Suppressor macrophage (primary cell): ENCODE data around the gene JAM3.

Experiments used
- DNase-seq, 4 experiments: peaks; one replicate each; pipeline ENCODE4 v3.0.0-alpha.2; 2020 to 2022

The JAM3 gene

GRCh38 chr11:134039726-134040385, 29.0 kb upstream of the JAM3 start:
- DNase-seq, result no peak

DNA sequence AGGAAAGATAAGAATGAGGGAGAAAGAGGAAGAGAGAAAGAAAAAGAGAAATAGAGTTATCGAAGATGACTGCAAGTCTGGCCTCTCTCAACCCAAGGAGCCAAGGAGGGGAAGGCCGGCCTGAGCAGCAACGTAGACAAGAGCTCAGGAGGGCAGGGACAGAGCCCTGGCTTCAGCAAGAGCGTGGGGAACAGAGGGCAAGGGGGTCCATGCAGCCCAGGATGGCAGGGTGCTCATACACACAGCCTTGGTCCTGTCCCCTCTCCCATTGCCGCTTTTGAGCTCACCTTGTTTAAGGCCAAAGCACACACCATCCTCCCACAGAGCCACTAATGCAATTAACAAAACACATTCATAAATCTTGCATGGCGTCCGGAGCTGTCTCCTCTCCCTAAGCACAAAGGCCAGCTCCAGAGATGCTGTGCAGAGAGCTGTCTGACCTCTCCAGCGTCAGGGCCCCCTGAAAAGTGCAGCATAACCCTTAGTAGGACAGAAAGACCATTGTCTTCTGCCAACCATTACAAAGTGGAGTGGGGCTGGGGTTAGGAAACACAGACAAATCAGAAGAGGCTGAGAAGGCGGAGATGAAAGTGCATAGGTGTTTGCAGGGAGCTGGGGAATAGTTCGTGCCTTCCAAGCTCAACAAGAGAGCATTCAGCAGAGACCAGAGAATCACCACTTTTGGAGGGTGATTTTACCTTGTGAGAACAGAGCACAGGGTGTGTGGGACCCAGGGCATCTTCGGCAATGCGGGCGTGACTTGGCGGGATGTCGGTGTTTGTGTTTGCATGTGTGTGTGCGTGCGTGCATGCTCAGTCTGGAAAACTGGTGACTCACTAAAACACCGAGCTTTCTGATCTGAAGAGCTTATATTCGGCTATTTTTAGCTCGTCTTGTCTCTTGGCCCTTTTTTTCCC, 28.2 kb upstream of the JAM3 start:
- DNase-seq, result no peak

DNA sequence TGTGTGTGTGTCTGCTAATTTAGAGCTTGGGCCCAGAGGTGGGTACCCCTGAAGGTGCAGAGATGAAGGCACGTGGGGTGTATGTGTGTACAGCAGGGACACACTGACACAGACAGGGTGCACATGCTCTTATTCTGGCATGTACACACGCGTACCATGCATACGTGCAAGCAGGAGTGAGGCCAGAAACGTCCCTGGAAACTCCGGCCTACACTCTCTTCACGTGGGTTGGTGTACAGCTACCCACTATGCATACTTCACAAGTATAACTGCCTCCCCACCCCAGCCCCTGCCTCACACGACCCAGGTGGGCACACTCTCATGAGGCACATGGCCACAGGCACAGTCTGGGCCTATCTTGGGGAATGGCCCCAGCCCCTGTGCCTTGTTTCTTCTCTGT, 27.5 kb upstream of the JAM3 start:
- no peak for DNase-seq

DNA sequence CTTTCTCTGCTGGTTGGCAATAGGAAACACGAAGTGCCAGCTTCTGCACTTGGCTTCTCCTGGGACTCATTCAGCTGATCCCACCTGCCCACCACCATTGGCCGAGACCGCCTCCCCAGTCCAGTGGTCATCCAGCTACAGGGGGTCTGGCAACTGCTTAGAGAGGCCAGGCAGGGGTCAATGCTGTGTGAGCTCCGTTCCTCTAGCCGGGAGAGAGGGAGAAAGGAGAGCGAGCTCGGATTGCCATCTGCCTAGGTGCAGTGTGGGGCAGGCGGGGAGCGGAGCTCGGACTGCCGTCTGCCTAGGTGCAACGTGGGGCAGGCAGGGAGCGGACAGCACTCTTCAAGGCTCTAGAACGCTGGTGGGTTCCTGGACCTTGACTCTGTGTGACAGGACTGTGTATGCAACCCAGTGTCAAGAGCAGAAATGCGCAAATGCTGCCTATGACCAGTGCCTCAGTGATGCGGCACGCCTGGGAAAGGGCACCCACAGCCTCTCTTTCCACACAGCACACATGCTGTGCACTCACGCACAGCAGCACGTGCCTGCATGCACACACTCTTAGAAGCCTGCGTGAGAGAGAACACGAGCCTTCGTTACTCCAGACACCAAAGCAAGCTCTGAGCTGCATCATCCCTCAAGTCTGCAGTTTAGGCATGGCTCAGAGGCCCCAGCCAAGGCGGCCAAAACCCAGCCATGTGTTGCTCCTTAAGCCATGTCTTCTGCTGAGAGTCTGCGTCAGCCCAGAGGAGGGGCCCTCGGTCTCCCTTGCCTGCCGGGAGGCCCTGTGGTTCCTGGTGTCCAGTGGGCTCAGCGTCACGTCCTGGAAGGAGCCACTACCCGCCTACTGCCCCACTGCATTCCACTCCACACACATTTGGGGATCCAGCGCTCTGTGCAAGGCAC, 26.8 kb upstream of the JAM3 start:
- no peak for DNase-seq

- no peak for DNase-seq
These were observed 25.0 kb upstream of the JAM3 start for GRCh38 chr11:134043821-134044420.

- DNase-seq, result no peak
These were observed 24.2 kb upstream of the JAM3 start for GRCh38 chr11:134044514-134045284.

GRCh38 chr11:134045799-134046635, 22.9 kb upstream of the JAM3 start:
- no peak for DNase-seq

DNA sequence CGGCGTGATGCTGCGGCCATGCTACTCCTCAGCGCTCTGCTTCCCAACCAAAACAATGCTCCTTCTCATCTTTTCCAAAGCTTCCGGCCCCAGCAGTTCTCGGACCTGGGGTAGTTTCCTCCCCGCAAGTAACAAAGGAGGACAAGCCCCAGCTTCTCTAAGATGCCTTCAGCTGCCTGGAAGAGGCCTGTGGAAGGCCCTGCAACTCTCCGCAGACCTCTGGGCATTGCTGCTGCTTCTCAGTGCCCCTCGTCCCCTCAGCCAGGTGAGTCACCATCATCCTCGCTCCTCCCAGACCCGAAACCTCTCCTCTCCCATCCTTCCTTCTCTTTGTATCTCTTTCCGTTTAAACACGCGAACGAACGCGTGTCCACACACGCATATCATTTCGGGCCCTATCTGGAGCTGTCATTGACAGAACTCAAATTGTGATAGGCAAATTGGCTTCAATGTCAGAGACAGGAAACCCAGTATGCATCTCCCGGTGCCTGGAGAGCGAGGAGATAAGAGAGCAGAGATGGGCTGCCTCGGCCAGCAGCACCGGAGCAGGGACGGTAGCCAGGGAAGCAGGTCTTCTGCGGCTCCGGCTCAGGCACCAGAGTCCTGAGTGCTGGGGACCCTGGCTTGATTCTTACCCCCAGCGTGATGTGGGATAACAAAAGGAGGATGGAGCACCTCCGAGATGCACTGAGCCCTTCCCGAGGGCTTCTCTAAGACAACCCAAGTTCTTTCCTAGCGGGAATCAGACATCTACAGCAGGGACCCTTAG, 22.0 kb upstream of the JAM3 start:
- DNase-seq, result no peak

- no peak for DNase-seq
These were observed 21.3 kb upstream of the JAM3 start for GRCh38 chr11:134047586-134047999.

DNA sequence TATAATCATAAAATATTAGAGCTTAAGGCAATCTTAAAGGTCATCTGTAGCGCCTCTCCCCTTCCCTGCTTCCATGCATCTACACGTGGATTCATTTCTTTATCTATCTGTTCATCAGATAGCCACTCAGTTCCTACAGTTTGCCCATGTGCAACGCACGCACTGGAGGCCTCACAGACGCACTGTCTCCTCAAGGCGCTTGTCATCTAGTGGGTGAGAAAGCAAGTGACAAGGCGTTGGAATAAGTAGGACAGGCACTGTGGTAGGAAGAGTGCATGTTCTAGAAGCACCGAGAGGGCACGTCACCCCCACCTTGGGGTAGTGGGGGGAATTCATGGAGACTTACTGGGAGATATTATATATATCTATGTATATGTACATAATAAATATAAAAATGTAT, 20.8 kb upstream of the JAM3 start:
- DNase-seq, result no peak

DNA sequence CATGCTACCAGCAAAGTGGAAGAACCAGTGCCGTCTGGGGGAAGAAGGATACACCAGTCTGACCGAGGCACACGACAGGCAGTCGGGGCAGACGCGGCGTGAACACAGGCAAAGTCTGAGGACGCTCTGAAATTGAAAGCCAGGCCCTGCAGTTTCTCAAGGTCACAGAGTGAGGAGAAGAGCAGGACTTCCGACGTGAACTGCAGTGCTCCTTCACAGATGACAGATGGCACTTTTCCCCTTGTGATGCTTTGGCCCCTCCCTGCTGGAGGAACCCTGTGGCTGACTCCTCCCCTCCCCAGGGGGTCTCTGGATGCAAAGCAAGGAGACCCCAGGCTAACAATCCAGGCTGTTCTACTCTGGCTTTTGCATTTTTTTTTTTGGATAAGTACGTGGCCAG, 19.6 kb upstream of the JAM3 start:
- no peak for DNase-seq

DNA sequence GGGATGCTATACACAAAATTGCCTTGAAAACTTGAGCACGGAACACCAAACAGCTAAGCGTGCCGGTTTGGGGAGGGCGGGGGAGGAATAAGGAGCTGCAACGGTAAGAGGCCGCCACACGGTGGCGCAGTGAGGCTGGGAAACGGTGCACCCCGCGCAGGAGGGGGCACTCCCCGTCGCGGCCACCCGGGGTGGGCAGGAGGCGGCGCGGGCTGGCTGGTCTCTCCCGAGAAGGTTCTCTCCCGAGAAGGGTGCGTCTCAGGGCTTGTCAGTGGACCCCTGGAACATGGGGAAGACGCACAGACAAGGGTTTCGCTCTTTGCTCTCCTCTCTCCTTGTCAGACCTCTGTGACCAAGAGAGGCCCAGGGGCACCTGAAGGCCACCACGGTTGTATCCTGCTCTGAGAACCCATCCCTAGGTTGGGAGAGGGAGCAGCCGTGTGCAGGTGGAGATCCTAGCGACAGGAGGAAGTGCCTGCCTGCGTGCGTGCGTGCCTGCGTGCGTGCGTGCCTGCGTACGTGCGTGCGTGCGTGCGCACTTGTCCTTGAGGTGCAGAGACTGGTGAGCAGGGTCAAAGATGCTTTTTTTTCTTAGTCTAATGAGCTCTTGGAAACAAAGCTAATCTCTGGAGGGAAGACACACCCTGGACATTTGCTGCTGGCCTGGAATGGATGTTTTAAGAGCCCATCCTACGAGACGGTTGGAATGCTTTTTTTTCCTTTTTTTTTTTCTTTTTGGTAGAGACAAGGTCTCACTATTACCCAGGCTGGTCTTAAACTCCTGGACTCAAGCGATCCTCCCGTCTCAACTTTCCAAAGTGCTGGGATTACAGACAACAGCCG, 18.1 kb upstream of the JAM3 start:
- peak; percentile 60 to 81 (median 71) for DNase-seq

DNA sequence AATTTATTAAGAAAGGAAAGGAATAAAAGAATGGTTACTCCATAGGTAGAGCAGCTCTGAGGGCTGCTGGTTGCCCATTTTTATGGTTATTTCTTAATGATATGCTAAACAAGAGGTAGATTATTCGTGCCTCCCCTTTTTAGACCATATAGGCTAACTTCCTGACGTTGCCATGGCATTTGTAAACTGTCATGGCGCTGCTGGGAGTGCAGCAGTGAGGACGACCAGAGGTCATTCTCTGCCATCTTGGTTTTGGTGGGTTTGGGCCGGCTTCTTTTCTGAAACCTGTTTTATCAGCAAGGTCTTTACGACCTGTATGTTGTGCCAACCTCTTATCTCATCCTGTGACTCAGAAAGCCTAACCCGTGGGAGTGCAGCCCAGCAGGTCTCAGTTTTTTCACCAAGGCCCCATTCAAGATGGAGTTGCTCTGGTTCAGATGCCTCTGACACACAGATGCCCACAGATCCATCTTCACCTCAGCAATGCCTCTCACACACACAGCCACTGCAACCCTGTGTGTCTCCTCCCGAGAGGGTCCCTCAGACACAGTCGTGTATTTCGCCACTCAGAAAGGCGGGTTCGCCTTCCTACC, 16.4 kb upstream of the JAM3 start:
- no peak for DNase-seq

GRCh38 chr11:134052988-134053945, 15.6 kb upstream of the JAM3 start:
- no peak for DNase-seq

DNA sequence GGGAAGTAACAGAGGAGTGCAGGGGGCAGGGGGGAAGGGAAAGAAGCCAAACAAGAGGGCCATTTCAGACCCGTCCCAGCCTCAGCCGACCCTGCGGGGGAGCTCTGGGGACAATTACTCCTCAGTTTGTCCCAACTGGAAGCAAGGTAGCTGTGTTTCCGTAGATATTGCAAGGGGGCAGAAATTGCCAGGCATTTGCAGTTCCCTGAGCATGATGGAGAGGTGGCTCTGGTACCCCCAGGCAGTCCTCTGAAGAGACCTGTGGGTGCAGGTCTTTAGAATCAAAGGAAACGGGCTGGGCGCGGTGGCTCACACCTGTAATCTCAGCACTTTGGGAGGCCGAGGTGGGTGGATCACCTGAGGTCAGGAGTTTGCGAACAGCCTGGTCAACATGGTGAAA, 13.8 kb upstream of the JAM3 start:
- DNase-seq, result no peak

- no peak for DNase-seq
These were observed 8.6 kb upstream of the JAM3 start for GRCh38 chr11:134060316-134060715.
